NCI-H2081 (cell line): ENCODE data around the gene RIC1.
"Not testable (repeated sequence)": the region's sequence is repeated elsewhere in the genome, so short reads cannot be mapped to it uniquely, and the experiment has no call there.

Source experiments
- DNase-seq, 2 experiments: peaks; one replicate each; lab custom pipeline; 2025; lab: John Stamatoyannopoulos, UW

The RIC1 gene

GRCh38 chr9:5722679-5723078, 93.8 kb downstream of the RIC1 start:
- not testable (repeated sequence) for DNase-seq

DNA sequence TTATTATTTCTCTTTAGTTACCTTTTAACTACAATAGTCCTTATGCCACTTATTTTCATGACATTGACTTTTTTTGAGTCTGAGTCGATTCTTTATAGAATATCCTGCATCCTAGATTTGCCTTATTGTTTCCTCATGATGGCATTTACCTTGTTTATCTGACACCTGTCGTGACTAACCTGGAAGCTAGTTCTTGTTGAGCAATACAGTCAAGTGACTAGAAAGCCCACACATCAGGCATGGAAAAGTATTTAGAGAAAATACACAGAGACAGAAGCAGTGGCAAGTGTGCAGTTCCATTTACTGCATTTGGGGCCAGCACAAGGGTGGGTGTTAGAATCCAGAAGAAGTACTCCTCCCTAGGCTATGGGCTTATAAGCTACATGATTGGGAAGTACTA, 106.2 kb downstream of the RIC1 start:
- no peak for DNase-seq

GRCh38 chr9:5736563-5737346, 107.8 kb downstream of the RIC1 start:
- no peak for DNase-seq

DNA sequence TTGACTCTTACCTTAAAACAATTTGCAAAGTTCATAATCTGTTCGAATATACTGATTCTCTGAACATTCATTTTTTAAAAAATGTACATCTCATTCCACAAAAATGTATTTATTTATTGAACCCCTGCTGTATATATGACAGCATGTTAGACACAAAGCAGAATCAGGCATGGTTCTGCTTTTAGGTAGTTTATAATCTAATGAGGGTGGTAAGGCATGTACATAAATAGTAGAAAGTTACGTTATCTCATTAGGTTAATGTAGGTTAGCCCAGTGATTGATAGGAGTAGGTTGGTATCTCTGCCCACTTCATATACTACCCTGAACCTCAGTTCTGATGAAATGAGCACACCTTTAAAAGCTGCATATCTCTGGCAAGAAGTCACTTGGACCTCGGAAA, 114.2 kb downstream of the RIC1 start:
- DNase-seq = no peak

- DNase-seq = no peak
These were observed 119.5 kb downstream of the RIC1 start for GRCh38 chr9:5748438-5748837.

- DNase-seq = no peak
These were observed 120.4 kb downstream of the RIC1 start for GRCh38 chr9:5749306-5749705.

GRCh38 chr9:5750569-5750968, 121.7 kb downstream of the RIC1 start:
- DNase-seq = no peak

GRCh38 chr9:5756633-5757032, 127.7 kb downstream of the RIC1 start:
- DNase-seq = no peak

- DNase-seq = no peak
These were observed 131.4 kb downstream of the RIC1 start for GRCh38 chr9:5760338-5760737.

GRCh38 chr9:5762421-5762820, 133.5 kb downstream of the RIC1 start:
- DNase-seq = no peak

- DNase-seq = no peak
These were observed 135.4 kb downstream of the RIC1 start for GRCh38 chr9:5764130-5764868.

- DNase-seq = no peak
These were observed 139.3 kb downstream of the RIC1 start for GRCh38 chr9:5767968-5768932.

GRCh38 chr9:5773324-5773999, 144.6 kb downstream of the RIC1 start:
- DNase-seq = no peak

GRCh38 chr9:5778805-5779204, 149.9 kb downstream of the RIC1 start:
- no peak for DNase-seq

DNA sequence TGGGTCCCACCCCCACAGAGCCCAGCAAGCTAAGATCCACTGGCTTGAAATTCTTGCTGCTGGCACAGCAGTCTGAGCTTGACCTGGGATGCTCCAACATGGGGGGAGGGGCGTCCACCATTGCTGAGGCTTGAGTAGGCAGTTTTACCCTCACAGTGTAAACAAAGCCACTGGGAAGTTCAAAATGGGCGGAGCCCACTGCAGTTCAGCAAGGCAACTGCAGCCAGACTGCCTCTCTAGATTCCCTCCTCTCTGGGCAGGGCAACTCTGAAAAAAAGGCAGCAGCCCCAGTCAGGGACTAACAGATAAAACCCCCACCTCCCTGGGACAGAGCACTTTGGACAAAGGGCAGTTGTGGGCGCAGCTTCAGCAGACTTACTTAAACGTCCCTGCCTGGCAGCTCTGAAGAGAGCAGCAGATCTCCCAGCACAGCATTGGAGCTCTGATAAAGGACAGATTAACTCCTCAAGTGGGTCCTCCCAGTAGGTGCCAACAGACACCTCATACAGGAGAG, 150.9 kb downstream of the RIC1 start:
- DNase-seq = not testable (repeated sequence)

DNA sequence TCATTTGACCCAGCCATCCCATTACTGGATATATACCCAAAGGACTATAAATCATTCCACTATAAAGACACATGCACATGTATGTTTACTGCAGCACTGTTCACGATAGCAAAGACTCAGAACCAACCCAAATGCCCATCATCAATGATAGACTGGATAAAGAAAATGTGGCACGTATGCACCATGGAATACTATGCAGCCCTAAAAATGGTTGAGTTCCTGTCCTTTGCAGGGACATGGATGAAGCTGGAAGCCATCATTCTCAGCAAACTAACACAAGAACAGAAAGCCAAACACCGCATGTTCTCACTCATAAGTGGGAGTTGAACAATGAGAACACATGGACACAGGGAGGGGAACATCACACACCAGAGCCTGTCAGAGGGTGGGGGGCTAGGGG, 154.5 kb downstream of the RIC1 start:
- not testable (repeated sequence) for DNase-seq

- DNase-seq = no peak
These were observed 155.1 kb downstream of the RIC1 start for GRCh38 chr9:5783982-5784381.

- no peak for DNase-seq
These were observed 155.8 kb downstream of the RIC1 start for GRCh38 chr9:5784526-5785315.

GRCh38 chr9:5786370-5787127, 157.6 kb downstream of the RIC1 start:
- DNase-seq = no peak

- DNase-seq = no peak
These were observed 158.3 kb downstream of the RIC1 start for GRCh38 chr9:5787220-5787619.
